GM19452 (cell line): ENCODE results near the gene FGF5.
"Not testable (repeated sequence)": the region's sequence is repeated elsewhere in the genome, so short reads cannot be mapped to it uniquely, and the experiment has no call there.

Experiments used
- ATAC-seq: cut with Tn5 transposase; IDR thresholded peaks from one replicate; pipeline ENCODE4 v1.9.1; 2021; ENCODE audit not compliant: unreplicated experiment

The FGF5 gene

GRCh38 chr4:80266253-80266901 is at the start of gene FGF5:
TSS of gene FGF5 (plus strand) at chr4:80266664. CDS start at chr4:80266825, 161 bp downstream.
- no peak for ATAC-seq

DNA sequence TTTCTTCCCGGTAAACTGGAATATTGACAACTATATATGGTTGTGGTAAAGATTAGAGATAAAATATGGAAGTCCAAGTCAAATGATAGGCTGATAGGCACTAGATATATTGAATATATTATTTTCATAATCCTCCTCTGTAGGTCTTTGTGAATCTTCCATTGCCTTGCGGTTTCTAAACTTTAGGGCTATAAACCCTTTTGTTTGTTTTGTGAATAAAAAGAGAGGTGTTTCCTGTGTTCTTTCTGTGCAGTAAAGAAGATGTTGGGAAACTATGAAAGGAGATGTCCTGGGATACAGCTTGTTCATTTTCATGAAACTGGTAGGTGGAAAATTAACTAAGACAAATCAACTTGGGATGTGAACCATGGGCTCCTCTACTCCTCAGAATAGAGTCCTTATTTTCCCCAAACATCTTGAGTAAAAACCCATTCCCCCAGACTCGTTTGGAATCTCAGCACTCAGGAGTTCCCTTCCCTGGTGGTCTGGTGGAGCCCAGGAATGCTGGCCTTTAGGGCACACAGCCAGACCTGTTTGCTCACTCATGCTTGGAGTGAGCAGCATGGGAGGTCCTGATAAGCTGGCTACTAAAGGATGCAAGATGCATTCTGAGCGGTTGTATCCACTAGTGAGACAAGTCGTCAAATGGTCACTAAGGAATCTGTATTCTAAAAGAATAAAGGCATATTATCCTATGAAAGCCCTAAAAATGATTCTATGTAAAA is 47.0 kb upstream of the FGF5 start:
- ATAC-seq = no peak

GRCh38 chr4:80220711-80221110 is 45.8 kb upstream of the FGF5 start:
- no peak for ATAC-seq

DNA sequence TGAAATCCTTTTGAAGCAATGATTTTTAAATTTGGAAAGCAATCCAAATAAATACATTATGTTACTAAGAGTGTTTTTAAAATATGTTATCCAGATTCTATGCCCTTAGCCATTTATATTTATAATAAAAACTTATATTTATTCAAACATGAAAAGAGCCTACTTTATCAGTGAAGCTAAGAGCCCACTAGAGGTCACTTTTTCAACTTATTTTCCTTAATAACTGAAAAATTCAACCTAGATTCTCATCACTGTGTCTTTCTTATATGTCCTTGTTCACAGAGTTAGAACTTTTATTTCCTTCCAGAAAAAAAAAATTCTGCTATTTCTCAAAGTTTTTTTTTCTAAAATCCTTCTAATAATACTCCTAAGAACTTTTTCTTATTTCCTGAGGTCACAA is 45.3 kb upstream of the FGF5 start:
- ATAC-seq = no peak

GRCh38 chr4:80225595-80225994 is 40.9 kb upstream of the FGF5 start:
- ATAC-seq = no peak

DNA sequence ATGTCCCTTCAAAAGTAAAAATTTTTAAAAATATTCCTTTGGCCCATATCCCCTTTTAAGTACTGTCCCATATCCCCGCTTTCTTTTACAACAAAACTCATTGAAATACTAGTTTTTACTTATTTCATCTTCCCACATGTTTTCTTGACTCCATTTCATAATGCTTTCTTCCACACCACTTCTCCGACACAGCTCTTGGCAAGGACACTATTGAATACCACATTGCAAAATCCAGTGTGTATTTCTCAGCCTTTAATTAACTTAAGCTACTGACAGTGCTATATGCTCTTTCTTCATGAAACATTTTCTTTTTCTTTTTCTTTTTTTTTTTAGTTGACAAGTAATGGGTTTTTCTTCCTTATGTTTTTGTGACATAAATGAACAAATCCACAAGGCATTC is 40.4 kb upstream of the FGF5 start:
- ATAC-seq = no peak

DNA sequence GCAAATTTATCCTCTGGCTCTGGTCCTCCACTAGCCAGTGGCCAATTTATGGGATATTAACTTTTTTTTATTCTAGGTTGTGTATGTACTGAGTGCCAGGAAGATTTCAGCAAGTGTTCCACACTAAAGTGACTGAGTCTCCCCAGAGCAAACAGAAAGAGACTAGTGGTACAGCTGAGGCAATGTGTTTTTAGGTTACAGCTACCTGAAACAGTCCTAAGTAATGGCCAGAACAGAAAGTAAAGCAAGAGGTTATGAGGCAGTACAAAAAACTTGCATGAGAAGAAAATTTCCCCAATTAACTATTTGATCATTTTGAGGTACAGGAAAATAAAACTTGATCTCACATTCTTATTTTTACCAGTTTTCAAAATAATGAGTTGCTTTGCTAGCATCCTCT is 38.0 kb upstream of the FGF5 start:
- no peak for ATAC-seq

DNA sequence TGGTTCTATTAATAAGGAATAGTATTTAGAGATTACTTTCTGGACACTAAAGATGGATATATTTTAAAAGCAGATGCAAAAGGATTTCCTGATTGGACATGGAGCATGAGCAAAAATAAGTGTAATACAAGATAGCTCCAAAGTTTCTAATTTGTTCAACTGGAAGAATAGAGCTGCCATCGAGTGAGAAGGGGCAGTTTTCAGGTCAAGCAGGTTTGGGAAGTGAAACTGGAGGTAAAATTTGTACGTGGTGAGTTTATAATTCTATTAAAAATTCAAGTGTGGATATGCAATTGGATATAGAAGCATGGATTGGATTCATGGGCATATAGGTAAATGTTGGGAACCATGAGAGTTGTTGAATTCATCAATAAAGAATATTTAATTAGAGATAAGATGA is 37.3 kb upstream of the FGF5 start:
- ATAC-seq = peak; percentile 37

DNA sequence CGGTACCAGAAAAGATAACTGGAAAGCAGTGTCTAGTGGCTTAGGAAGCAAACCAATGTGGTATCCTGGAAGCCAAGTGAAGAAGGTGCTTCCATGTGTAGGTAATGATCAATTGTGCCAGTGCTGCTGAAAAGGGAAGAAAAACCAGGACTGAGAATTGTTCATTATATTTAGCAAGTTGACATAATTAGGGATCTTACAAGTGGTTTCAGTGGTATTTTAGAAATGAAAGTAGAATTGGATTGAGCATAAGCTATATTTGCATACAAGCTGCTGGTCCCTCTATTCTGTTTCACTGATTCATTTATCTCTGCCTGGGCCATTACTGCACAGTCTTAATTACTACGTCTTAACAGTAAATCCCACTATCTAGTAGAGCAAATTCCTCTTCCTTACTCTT is 36.9 kb upstream of the FGF5 start:
- ATAC-seq = peak; percentile 82

DNA sequence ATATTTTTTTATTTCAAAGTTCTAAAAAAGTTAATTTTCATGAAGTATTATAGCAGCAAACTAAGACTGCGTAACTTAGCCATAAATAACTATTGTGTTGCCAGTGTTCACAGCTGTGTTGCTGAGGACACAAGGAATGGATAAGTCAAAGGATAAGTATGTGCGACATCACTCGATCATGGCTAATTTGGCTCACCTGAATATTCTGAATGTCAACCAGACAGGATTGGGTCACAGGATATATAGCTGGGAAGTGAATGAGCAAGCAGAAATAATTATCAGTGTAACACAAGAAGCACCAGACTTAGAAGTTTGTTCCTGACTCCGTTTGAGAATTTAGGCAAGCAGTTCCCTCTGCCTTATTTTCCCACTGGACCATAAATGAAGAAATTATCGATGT is 35.3 kb upstream of the FGF5 start:
- ATAC-seq = no peak

- no peak for ATAC-seq
These were observed 33.6 kb upstream of the FGF5 start for GRCh38 chr4:80232707-80233370.

GRCh38 chr4:80233390-80233789 is 33.1 kb upstream of the FGF5 start:
- ATAC-seq = no peak

DNA sequence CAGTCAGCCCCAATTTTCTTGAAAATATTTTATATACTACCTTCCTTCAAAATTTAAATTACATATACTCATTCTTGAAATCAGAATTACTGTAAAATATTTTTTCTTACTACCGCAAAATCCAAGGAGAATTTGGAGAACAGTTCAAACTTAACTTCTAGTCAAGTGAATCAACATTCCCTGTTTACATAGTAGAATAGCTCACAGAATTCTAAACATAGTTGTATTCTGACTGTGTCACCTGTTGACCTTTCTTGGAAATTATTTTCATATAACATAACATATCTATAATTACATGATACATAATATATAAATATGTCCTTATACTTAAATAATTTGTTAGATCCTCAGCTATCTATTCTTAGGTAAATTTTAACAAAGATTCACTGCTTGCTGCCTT is 31.0 kb upstream of the FGF5 start:
- ATAC-seq = no peak

DNA sequence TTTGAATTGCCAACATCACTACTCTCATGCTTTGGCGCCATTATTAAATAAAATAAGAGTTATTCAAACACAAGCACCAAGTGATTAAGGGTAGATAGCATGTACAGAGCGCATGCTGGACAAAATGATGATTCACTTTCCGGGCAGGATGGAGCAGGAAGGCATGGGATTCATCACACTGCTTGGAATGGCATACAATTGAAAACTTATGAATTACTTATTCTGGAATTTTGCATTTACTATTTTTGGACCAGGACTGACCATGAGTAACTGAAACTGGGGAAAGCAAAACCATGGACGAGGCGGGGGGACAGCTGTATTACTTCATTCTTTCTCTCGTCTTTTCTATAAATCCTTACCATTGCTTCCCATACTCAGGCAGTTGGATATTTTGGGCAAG is 28.5 kb upstream of the FGF5 start:
- ATAC-seq = no peak

DNA sequence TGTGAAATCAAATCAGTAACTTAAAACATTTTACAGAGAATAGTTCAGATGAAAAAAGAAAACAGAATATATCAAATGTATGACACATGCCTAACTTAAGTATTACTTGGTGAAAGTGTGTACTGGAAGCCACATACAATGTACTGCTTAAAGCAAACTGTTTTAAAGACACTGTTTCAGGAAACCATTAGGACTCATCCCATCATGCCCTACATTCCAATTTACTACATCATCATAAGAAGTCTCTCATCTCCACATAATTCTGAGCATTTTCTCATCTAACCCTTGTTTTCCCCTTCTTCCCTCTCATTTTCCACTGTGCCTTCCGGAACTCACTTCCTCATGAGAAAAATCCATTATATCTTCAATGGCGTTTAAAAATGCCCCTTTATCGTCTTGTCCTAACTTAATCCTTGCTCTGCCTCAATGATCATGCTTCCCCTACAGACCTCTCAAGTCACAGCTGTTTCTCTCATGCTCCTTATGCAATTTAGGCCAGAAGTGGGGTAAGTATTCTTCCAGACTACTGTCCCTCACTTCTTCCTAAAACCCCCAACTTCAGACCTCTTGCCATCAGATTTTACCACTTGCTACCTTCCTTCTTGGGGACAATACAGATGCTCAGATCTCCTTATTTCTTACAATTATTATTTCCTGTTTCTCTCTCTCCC is 26.8 kb upstream of the FGF5 start:
- no peak for ATAC-seq

- no peak for ATAC-seq
These were observed 25.5 kb upstream of the FGF5 start for GRCh38 chr4:80240976-80241375.

DNA sequence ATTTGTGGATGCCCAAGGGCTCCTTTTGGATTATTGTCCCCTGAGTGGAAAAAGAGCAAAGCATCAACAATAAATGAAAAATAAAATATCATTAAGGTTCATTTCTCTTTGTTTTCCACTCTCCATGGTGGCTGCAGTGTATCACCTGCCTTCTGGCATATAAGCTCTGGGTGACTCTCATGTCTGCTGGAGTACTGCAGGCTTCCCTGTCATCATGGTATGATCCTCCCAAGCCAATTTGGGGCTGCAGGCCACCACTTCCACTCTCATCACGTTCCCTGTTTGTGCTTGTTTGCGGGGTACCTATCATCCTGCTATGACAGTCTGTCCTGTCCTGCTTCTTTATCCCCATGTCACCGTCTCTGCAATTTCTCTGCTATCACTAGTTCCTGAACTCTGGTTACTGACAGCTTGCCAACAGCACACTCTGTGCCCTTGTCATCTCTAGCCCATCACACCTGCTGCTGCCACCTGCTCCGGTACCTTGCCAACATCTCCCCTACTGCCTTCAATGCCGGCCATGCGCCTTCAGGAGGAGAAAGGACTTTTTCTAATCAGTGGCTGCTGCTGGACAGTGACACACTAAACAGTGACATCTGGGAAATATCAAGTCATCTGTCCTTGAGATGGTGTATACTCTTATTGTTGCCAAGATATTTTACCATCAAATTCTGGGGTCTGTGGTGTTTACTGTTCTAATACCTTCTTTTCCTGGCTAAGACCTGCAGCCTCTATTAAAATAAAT is 23.0 kb upstream of the FGF5 start:
- no peak for ATAC-seq

DNA sequence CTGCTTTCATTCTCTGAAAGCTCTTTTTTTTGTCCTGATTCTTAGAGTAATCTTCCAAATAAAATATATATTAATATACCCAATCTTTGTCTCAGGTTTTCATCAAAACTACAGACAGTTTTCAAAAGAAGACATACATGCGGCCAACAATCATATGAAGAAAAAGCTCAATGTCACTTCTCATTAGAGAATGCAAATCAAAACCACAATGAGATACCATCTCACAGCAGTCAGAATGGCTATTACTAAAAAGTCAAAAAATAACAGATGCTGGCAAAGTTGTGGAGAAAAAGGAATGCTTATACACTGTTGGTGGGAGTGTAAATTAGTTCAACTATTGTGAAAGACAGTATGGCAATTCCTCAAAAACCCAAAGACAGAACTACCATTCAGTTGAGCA is 19.0 kb upstream of the FGF5 start:
- not testable (repeated sequence) for ATAC-seq

GRCh38 chr4:80249144-80249543 is 17.3 kb upstream of the FGF5 start:
- ATAC-seq = no peak

DNA sequence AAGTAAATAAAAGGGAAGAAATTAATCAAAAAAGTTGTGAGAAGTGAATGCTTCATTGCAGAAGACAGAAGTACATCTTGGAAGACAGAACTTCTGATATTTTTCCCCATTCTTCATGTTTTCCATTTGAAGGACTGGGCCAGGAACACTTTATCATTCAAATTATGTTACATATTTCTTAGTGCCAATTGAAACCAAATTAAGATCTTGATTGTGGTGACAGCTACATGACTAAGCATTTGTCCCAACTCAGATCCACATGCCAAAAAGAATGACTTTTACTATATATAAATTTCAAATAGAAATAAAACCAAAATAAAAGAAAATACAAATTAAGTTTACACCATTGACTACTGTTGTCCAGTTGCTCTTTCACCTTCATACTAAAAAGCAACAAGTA is 14.0 kb upstream of the FGF5 start:
- no peak for ATAC-seq

DNA sequence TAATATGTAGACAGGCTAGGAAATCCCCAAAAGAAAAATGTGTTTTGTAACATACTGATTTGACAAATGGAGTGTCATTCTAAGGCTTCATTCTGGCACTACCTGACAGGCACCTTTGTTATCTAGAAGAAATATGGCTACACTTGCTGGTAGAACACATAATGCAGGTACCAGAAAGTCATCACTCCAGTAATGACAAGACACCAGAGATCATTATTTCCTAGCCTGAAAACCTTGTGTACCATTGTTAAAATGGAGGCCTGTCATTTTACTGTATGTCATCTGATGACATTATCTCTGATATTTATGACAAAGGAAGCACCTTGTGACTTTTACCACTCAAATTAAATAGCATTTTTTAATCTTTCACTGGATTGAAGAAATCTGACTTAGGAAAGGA is 13.5 kb upstream of the FGF5 start:
- no peak for ATAC-seq
